CD4-positive, alpha-beta T cell treated with Interleukin-6 for 4 hours (primary cell): ENCODE results near the gene LIN9.
"Not testable (repeated sequence)": the region's sequence is repeated elsewhere in the genome, so short reads cannot be mapped to it uniquely, and the experiment has no call there.

ENCODE experiments used
- DNase-seq: peaks from one replicate; pipeline ENCODE4 v3.0.0-alpha.2; 2020; ENCODE audit warnings: mixed read lengths

The LIN9 gene, protein sequence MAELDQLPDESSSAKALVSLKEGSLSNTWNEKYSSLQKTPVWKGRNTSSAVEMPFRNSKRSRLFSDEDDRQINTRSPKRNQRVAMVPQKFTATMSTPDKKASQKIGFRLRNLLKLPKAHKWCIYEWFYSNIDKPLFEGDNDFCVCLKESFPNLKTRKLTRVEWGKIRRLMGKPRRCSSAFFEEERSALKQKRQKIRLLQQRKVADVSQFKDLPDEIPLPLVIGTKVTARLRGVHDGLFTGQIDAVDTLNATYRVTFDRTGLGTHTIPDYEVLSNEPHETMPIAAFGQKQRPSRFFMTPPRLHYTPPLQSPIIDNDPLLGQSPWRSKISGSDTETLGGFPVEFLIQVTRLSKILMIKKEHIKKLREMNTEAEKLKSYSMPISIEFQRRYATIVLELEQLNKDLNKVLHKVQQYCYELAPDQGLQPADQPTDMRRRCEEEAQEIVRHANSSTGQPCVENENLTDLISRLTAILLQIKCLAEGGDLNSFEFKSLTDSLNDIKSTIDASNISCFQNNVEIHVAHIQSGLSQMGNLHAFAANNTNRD

DNA sequence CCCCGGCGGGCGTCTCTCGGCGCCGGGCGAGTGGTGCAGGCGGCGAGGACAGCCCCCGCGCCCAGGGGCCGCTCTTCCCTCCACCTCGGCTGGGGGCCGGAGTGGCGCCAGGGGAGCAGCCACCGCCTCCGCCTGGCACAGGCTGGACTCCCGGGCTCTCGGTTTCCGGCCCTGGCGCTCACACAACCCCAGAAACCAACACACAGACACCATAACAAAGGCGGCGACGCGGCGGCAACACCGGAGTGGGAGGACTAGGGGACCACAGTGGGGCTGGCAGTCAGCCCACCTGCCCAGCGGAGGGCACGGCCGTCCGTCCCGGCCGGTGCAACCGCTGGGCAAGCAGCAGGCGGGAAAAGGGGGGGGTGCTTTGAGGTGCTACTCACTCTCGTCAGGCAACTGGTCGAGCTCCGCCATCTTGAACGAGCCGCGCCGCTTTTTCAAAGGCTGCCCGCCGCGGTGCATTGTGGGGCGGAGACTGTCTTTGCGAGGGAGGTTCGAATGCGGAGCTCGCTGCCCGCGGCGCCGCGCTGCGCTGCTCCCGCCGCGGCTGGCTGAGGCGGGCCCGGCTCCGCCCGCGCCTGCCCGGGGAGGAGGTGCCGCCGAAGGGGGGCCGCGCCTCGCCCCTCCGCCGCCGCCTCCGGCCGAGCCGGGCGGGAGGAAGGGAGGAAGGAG lies at the start of gene LIN9:
Gene LIN9 (minus strand): TSS at position 442 of the 675 bp plus-strand sequence. CDS start 25 bp downstream, at position 417.
- DNase-seq, result peak; percentile 92

DNA sequence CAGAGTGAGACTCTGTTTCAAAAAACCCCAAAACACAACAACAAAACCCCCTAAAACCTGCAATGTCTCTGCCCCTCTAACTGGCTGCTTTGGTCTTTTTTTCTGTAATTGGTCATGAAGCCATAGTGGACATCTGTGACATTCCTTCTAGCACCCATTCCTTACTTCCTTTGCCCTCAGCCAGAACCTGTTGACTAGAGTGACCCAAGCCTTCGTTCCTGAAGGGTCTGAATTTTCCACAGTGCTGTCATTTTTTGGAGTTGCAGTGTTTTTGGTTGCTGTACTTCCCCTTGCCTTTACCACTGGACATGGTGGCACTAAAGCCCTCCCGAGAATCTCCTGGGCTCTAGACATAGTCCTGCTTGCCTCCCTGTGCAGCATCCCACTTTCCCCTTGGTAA lies 48.5 kb upstream of the LIN9 start:
- no peak for DNase-seq

DNA sequence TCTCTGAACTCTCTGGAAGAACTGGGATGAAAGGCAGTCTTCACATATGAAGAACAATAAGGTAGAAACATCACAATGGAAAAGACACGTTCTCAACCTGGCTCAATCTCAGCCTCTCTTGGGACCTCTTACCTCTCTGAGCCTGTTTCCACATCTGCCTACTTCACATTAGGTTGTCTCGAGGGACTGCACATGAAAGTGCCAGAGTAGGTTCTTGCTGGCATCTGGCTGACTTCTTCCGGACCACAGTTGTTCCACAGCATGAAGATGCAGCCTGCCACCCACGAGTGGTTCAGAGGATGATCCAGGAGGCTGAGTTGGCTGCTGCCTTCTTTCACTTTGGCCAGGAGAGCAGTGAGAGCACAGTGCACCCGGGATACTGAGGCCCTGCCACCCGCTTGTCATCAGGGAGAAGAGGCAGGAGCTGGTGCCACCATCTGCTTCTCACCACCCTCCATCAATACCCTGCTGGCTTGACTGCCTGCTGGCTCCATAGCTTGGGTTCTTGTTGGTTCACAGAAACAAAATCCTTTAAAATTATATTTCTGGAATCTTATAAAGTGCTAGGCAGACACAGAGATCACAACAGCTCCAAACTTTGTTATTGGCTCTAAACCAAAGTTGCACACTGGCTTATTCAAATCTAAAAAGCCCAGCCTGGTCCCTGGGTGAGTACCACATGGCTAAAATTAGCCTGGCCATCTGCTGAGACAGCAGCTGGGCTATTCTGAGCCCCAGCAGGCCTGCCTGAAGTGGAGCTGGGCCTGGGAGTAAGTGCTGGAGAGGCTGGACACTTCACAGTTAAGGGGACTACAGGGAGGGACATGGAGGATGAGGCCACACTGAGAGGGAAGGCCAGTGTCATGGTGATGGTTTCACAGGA lies 46.9 kb upstream of the LIN9 start:
- no peak for DNase-seq

DNA sequence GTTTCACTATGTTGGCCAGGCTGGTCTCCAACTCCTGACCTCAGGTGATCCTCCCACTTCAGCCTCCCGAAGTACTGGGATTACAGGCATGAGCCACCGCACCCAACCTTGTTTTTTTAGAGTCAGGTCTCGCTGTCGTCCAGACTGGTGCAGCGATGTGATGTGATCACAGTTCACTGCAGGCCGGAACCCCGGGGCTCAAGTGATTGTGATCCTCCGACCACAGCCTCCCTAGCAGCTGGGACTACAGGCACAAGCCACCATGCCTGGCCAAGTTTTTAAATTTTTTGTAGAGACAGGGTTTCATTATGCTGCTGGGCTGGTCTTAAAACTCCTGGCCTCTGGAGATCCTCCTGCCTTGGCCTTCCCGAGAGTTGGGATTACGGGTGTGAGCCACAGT lies 46.1 kb upstream of the LIN9 start:
- no peak for DNase-seq

DNA sequence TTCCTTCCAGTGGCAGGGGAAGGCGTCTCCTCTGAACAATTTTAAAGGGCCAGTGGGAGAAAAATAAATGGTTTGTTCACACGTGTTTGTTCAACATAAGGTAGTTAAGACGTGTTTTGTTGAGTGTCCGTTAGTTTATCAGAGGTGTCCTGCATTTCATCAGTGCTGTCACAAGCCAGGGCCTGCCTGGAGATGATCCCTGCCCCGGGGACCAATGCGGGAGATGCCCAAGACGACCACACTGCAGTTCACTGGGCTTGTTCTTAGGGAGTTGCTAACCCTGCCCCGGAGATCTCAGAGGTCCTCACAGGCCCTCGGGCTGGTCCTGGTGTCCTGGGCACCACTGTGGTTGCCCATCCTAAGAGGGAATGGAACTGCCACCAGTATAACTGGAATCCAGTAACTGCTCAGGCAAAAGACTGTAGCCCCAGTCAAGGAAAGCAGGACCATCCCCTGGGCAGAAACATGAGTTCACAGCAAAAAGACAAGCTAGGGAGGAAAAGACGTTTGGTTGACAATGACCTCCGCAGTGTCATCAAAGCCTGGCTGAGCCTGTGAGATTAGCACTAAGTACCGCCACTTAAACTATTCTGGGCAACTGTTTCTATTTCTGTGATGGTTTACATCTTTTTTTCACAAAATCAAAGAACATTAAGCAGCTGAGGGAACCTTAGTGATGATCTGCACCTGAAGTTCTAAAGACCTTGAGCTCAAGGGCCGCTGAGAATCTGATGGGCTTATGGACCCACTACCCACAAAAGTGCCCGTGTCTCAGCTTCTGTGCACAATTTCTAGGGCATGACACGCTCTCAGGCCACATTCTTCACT lies 44.9 kb upstream of the LIN9 start:
- no peak for DNase-seq

DNA sequence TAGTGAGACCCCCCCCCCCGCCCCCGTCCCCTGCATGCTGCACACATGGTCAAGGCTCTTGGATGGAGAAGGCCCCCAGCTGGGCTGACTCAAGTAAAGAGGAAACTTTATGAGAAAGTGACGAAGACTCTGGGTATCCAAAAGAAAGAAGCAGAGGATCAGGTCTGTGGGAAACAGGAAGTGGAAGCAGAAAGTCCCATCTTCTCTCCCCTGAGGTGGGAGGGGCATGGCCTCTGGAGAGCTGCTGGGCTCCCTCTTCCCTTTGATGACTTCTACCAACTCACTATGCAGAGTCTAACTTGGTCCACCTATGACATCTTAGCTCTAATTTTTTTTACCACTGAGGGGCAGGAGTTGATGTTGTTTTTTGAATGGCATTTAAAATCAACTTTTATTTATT lies 42.7 kb upstream of the LIN9 start:
- no peak for DNase-seq

DNA sequence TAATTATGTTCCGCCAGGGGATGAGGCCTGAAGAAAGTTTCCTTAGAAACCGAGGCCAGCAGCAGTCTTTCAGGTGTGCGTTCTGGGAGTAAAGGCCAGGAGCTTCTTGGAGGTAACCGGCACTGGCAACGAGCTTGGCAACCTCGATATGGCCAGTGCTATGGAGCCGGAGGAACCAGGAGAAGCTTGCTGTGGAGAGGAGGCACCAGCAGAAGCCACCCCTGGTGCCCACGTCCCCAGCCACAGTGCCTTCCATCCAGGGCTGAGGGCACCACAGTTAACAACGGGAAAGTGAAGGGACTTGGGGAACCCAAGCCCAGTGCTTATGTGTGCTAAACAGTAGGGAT lies 41.5 kb upstream of the LIN9 start:
- DNase-seq, result no peak

DNA sequence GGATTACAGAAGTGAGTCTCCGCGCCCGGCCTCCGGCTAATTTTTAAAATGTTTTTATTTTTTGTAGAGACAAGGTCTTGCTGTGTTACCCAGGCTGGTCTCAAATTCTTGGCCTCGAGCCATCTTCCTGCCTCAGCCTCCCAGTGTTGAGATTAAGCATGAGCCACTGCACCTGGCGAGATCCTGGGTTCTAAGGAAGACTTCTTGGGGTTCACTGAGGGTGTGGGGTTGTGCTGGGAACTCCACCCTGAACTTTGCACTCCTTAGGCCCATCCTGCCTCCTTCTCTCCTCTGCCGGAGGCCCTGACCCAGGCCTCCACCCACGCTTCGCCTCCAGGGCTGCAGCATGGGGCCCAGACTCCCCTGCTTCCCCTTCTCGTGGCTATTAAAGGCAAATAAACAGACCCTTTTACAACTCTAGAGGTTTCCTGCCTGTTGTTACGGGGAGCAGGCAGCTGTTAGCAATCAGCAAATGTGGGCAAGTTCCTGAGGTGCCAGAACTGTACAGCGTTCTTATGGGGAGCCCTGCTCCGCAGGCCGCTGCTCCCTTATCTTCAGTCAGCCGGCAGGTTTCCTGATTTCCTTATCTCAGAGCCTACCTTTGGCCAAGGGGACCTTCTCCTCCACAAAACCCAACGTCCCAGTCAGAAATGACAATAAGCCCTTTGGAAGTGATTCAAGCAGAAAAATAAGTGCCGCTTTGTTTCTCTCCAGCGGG lies 41.0 kb upstream of the LIN9 start:
- DNase-seq, result no peak

DNA sequence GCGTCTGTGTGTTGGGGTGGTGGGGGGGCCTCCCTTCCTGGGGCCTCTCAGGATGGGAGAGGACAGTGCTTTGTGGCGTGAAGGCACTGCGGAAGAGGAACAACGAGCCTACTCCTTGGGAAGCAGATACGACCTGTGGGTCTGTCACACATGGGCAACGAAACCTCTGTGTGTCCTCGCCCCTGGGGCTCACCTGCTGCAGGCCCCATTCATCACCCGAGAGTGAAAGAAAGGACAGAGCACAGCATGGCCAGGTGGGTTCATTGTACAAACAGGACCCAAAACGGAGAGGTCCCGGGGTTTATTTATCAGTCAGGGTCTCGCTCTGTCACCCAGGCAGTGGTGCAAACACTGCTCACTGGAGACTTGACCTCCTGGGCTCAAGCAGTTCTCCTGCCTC lies 40.1 kb upstream of the LIN9 start:
- no peak for DNase-seq

DNA sequence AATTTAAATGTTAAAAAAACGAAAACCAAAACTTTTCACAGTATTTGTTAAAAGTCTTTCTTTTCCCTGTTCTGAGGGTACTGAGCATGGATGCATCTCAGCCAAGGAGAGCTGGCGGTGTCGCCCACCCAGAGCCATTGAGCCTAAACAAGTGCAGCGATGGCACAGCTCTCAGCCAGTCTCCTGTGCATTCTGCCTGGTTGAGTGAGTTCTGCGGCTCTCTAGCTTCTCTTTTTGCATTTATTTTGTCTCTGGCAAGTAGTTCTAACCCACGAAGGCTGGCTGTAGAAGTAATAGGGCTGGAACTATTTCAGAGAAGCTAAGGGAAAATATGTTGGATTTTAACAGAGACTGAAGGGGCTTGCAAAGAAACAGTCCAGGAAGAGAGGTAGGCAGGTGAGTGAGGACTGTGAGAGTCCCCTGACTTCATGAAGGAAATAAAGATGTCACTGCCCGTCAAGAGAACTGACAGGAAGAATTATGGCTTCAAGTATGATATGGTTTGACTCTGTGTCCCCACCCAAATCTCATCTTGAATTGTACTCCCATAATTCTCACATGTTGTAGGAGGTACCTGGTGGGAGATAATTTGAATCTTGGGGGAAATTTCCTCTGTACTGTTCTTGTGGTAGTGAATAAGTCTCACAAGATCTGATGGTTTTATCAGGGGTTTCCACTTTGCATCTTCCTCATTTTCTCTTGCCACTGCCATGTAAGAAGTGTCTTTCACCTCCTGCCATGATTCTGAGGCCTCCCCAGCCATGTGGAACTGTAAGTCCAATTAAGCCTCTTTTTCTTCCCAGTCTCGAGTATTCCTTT lies 35.7 kb upstream of the LIN9 start:
- no peak for DNase-seq

DNA sequence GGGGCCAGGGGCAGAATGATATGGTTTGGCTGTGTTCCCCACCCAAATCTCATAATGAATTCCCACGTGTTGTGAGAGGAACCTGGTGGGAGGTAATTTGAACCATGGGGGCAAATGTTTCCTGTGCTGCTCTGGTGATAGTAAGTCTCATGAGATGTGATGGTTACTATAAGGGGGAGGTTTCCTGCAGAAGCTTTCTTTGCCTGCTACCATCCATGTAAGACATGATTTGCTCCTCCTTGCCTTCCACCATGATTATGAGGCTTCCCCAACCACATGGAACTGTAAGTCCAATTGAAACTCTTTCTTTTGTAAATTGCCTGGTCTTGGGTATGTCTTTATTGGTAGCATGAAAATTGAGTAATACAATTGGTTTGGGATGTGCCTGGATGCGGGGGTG lies 33.7 kb upstream of the LIN9 start:
- DNase-seq, result no peak

DNA sequence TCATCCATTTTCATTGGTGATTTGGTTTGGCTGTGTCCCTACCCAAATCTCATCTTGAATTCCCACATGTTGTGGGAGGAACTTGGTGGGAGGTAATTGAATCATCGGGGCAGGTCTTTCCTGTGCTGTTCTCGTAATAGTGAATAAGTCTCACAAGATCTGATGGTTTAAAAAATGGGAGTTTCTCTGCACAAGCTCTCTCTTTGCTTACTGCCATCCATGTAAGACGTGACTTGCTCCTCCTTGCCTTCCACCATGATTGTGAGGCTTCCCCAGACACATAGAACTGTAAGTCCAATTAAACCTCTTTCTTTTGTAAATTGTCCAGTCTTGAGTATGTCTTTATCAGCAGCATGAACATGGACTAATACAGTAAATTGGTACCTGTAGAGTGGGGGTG lies 31.1 kb upstream of the LIN9 start:
- DNase-seq, result not testable (repeated sequence)

DNA sequence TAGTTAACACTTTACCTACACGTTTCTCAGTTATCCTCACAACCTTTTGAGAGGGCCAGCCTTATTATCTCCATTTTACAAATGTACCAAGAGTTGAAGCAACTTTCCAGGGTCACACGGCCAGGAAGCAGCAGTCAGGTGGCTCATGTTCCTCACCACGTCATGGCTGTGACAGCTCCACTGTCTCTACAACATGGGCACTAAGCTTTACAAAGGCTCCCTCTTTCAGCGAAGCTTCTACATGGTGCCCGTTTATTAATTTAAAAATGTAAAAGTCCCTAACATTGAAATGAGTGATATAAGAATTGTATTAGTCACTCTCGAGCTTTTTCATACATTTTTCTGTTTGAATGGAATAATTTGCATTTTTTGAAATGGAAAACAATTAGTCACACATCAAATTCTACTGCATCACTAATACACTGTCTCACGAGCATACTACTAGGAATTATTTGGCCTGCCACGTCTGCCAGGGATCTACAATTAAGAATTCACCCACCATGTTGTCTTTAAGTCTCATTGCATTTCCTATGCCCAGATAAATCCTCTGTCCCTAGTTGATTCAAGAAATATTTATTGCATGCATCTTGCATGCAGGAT lies 28.4 kb upstream of the LIN9 start:
- DNase-seq, result no peak

DNA sequence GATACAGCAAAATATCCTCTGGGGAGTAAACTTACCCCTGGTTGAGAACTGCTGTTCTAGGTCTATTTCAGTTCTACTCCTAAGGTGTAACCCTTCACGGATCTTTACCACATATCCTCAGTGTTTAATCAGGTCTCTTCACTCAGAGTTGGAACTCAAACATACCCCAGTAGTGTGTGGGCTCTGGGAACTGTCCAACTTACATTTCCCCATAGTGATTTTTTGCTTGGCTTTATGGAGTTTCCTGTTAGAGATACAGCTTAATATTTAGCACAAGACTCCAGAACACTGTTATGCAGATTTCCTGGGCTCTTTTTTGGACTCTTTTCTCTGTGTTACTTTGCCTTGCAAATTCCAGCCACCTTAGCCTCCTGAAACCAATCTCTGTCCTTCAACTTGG lies 26.7 kb upstream of the LIN9 start:
- no peak for DNase-seq

DNA sequence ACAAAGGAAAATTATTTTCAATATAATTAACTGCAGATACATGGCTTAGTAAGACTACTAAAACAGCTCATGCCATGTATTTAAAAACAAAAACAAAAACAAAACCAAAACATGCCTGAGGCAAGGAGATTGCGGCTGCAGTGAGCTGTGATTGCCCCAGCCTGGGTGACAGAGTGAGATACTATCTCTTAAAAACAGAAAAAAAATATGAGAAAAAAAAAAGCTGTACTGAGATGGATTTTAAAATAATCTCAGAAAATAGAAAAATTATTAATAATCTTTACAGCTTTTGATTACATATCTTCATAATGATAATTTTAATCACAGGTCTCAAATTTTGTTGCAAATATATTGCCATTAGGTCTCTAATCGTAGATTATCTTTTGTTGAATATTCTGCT lies 24.0 kb upstream of the LIN9 start:
- no peak for DNase-seq

DNA sequence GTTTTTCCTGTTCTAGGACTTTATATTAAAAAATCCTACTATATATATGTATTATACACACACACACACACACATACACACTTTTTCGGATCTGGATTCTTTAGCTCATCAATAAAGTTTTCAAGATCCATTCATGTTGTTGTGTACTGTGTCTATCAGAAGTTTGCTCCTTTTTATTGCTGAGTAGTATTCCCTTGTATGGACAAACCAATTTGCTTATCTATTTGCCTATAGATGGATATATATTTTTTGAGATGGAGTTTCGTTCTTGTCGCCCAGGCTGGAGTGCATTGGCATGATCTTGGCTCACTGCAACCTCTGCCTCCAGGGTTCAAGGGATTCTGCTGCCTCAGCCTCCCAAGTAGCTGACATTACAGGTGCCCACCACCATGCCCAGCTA lies 20.3 kb upstream of the LIN9 start:
- DNase-seq, result no peak

DNA sequence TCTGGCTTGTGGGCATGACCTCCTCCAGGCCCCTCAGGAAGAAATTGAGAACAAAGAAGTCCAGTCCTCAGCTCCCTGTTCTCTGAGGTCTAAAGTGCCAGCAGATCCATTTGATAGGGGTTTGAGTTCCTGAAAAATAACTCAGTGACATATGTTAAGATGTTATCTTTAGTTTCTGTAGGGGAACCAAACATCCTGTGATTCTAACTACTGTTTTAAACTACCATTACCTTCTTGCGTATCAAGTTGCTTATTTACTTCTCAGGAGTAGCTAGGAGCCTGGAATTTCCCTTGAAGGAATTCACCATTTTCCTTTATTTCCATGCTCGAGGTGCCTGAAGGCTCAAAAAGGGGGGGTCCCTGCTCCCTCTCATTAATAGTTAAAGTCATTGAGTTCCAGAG lies 18.8 kb upstream of the LIN9 start:
- DNase-seq, result no peak

DNA sequence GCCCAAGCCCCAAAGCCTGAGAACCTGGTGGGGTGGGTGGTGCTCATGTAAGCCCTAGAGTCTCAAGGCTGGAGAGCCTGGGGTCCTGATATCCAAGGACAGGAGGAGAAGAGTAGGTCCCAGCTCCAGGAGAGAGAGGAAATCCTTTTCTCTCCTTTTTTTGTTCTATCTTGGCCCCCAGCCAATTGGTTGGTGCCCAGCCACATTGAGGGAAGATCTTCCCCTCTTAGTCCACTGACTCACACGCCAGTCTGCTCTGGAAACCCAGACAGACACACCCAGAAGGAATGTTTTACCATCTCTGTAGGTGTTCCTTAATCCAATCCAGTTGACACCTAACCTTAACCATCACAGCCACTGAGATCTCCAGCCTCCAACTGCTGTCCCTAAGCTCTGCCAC lies 16.2 kb upstream of the LIN9 start:
- DNase-seq, result no peak

DNA sequence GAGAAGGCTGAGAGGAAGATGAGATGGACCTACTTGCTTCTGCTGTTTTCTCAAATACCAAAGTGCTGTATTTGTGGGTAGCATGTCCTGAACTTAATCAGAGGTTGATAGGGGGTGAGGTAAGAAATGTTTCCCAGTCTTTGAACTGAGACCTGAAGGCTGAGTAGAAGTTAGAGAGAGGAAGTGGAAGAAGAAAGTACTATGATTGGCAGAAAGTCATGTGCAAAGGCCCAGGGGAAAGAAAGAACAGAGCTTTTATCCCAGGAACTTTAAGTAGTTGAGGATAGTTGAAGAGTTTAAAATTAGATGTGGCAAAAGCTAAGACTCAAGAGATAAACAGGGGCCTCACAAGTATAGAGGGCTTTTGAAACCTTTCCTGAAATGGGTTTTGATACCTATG lies 15.5 kb upstream of the LIN9 start:
- DNase-seq, result no peak

DNA sequence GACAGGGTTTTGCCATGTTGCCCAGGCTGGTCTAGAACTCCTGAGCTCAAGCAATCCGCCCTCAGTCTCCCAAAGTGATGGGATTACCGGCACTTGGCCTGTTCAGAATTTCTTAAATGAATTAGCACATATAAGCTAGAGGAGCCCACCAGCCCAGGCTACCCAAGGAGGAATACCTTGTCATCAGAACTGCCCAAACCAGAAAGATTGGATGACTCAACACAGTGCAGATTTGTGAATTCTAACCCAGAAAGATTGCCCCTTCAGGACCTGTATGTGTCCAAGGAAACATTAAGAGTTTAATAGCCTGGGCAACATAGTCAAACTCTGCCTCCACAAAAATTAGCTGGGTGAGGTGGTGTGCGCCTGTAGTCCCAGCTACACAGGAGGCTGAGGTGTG lies 14.0 kb upstream of the LIN9 start:
- no peak for DNase-seq
